DMS53 (cell line): ENCODE data around the gene SRBD1.
A peak's percentile ranks its signal among the peaks of the same experiment; 100 is the strongest.
"Not testable (repeated sequence)": the region's sequence is repeated elsewhere in the genome, so short reads cannot be mapped to it uniquely, and the experiment has no call there.

Source experiments
- DNase-seq: peaks from one replicate; lab custom pipeline; 2025; lab: John Stamatoyannopoulos, UW

The SRBD1 gene

DNA sequence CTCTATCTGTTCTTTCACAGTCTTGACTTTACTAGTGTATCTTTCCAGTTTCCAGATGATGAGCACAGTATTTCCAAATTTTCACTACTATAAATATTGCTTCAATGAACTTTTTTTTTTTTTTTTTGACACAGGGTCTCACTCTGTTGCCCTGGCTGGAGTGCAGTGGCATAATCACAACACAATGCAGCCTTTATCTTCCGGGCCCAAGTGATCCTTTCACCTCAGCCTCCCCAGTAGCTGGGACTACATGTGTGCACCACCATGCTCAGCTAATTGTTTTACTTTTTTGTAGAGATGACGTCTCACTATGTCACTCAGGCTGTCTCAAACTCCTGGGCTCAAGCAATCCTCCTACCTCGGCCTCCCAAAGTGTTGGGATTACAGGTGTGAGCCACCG, 142.8 kb downstream of the SRBD1 start:
- DNase-seq, result no peak

DNA sequence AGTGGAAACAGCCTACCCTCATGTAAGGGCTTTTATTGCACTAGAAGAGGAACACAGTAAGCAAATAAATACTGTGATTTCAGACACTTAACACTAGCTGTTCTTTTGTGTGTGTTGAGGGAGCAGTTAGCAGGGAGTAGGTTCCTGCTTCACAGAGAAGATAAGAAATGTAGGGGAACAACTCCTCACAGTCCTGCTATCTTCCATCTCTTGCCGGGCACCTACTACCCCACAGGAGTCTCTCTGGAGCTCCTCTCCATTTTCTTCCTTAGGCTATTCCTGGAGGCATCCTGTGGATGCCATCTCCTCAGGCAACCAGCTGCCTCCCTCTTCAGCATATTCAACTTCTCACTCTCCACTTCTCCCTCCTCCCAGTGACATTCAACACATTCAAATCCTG, 145.0 kb downstream of the SRBD1 start:
- peak; percentile 25 for DNase-seq

DNA sequence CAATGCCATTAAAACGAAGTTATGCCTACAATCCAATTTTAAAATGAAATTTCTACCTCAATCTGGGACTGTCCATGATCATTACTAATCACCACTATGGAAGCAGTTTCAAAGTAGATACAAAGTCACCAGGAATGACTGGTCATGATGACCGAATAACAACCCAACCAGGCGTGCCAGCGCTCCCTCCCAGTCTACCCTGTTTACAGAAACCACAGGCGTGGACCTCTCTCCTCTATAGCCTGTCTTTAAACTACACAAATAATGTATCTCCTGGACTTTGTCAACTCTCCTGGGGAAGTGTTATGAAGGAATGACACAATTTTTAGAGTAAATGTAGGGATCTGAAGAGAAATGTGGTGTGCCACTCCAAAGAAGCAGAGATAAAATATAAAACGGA, 150.2 kb downstream of the SRBD1 start:
- no peak for DNase-seq

- DNase-seq, result no peak
These were observed 151.2 kb downstream of the SRBD1 start for GRCh38 chr2:45459860-45460259.

DNA sequence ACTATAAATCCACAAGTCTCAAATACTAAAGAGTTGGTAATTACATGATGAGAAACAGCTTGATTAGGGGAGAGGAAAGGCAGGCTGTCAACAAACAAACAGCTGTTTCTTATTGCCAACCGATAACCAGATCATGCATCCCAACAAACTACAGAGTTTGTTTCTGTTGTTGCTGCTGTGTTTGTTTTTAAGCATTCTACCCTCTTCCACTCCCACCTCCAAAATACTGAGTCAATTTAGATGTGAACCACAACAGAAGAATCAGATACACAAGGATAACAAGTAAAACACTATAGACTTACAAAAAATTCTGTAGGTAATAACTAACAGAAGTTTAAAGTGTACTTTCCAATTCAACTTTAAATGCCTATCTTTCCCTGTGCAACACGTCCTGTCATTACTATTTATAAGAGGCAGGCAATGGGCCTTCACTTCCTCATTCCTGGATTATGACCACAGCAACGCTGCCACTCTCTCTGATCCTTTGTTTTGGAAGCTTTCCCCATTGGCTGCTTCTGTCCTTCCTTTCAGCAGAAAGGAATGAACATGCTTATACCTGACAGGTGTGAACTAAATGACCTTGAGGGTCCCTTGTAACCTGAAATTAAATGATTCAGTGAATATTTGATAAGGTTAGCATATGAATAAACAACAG, 152.0 kb downstream of the SRBD1 start:
- peak; percentile 88 for DNase-seq

DNA sequence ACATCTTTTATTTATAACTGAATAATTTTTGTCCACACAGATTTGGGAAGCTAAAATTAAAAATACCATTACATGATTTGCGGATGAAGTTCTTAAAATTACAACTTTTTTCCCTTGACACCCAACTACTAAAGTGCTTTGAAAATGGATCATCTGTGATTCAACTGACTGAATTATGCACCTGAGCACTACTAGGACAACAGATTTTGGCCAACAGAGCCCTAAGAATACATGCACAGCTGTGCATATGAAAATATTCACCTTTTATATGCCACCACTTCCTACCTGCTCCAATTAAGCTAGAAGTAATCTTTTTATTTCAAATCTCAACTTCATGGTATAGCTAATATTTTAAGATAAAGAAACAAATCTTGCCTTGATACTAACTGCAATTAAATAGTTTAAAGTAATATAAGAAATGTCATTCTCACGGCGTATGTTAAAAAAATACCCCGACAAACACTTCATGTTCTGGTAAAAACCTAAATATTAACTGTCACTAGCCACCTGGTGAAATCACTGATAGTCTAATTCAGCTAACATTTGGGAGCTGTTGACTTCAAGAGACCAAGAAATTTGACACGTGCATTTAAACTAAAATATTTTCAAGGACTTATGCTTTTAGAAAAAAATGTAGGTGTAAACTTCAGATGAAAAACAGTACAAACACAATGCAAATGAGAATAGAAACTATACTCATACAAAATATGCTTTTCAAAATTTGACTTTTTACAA, 153.7 kb downstream of the SRBD1 start:
- no peak for DNase-seq

DNA sequence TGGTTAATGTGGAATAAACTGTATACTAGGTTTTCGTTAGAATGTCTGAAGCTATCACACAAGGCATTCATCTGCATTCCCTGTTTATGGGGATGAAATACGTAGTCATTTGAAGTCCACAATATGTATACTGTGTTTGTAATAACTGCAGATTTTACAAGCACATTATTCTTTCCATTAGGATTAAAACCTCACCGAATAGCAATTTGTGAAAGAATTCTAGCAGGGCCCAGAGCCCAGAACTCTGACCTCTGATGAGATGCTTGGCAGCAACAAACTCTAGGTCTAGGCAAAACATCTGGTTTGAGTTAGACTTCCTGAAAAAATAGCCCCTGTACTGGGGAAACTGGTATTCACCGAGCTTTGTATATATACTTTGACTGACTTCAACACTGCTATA, 158.2 kb downstream of the SRBD1 start:
- DNase-seq, result no peak

GRCh38 chr2:45450634-45451033, 160.4 kb downstream of the SRBD1 start:
- DNase-seq, result peak; percentile 36

GRCh38 chr2:45448217-45448616, 162.8 kb downstream of the SRBD1 start:
- no peak for DNase-seq

- no peak for DNase-seq
These were observed 165.1 kb downstream of the SRBD1 start for GRCh38 chr2:45446016-45446415.

GRCh38 chr2:45445037-45445436, 166.0 kb downstream of the SRBD1 start:
- DNase-seq, result no peak

DNA sequence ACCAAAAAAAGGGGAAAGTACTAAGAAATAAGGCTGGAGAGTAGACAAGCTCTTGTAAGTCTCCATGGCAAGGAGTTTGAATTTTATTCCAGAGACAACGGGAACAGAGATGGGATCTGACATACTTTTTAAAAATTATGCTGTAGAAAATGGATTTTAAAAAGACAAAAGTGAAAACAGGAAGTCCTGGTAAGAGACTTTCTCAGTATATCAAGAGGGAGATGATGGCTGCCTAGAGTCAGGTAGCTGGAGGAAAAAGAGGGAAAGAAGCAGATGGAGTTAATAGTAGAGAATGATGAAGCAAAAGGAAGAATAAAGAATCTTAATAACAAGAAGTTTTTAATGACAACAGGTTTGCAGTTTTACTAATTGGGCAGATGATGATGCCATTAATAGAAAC, 168.1 kb downstream of the SRBD1 start:
- no peak for DNase-seq

DNA sequence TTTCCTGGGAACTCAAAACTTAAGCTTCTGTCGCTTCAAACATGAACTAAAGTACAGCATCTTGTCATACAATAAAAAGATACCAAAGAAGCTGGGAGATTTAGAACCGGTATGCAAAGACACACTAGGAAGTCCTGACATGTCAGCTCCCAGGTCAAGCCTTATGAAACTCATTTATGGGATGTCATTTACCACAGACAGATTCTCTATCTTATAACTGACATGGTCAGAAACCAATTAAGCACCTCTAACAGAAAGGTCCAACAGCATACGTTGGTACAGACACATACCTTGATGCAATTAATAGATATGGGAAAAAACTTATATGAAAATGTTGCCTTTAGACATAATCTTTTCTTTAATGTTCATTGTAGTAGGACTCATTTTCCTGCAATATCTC, 169.0 kb downstream of the SRBD1 start:
- no peak for DNase-seq

- DNase-seq, result no peak
These were observed 169.5 kb downstream of the SRBD1 start for GRCh38 chr2:45441571-45441970.

- DNase-seq, result peak; percentile 59
These were observed 171.0 kb downstream of the SRBD1 start for GRCh38 chr2:45439788-45440773.

GRCh38 chr2:45438872-45439665, 172.0 kb downstream of the SRBD1 start:
- peak; percentile 74 for DNase-seq

GRCh38 chr2:45436456-45436855, 174.6 kb downstream of the SRBD1 start:
- DNase-seq, result no peak

DNA sequence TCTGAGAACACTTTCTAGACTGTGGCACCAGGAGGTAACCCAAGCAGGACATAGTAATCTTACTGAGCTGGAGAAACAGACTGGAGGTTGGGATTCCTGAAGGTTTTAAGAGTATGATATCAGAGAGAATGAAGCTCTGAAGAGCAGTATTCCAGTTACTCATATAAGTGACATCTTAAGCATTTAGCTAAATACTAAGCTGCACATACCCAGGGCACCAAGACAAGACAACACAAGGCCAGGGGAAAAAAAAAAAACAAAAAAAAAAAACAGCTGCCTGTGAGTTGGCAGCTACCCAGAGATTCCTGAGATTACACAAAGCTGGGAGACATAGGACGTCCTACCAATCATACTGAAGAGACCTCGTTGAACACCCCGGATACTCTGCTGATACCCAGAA, 175.8 kb downstream of the SRBD1 start:
- DNase-seq, result peak; percentile 64

GRCh38 chr2:45433363-45433762, 177.7 kb downstream of the SRBD1 start:
- DNase-seq, result peak; percentile 45

GRCh38 chr2:45432406-45432805, 178.7 kb downstream of the SRBD1 start:
- DNase-seq, result no peak

GRCh38 chr2:45426025-45426424, 185.0 kb downstream of the SRBD1 start:
- not testable (repeated sequence) for DNase-seq

DNA sequence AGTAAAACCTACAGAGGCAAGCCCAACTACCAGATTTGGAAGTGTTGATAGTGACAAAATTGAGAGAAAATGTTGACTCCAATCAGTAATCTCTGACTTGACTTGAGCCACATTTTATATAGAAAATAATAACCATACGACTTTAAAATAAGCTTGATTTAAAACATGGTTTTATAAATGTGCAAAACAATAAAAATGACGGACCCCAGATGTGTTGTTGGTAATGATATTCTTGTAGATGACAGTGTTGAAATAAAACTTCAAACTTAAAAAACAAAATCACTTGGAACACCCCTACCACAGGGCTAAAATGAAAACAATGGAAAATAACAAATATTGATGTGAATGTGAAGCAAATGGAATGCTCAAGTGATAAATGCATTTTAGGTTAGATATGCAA, 188.1 kb downstream of the SRBD1 start:
- DNase-seq, result no peak
